GM12892 (cell line): Measurements from ENCODE around the gene RFTN1.

Experiments used
- POLR2A ChIP-seq: IDR thresholded peaks from 2 replicates; pipeline ENCODE4 v1.6.1; 2011; ENCODE audit warnings: low read depth, low read length, control low read depth
- POLR2AphosphoS5 ChIP-seq: IDR thresholded peaks from 2 replicates; pipeline ENCODE4 v1.6.1; 2011; ENCODE audit warnings: low read depth, low read length, control low read depth
- TAF1 ChIP-seq: IDR thresholded peaks from 2 replicates; pipeline ENCODE4 v1.6.1; 2011; ENCODE audit warnings: low read depth, mild to moderate bottlenecking, control low read depth, low read length, borderline replicate concordance

DNA sequence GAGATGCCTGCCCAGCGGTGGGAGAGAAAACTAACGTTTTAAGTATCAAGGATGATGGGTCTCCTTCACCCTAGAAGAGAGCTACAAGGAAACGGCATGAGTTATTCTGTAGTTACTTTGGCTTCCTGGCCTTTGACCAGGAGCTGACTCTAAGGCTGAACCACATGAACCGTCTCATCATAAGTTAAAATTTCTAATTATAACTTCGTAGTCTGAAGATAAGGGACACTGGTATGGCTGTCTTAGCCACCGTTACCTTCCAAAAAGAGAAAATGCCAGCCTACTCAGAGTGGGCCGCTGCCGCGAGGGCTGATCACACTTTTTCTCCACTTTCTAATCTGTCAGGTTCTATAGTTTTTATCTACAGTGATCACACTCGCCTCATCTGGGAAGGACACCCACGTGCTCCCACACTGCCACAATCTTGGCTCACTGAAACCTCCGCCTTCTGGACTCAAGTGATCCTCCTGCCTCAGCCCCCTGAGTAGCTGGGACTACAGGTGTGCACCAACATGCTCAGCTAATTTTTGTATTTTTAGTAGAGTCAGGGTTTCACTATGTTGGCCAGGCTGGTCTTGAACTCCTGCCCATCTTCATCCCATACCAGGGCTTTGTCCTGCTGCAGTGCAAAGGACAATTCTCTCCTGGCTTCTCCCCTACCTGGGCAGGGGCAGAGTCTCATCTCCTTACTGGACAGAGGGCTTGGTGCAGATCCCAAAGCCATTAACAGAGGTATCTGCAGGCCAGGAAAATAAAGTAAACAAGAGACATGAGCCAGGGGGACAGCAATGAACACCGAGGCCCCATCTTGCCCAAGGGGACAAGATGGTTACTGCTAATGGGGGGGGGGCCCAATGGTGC, 73.4 kb downstream of the RFTN1 start:
- TF ChIP-seq POLR2AphosphoS5 (no peak), TAF1 (no peak), POLR2A (no peak)
